Cortex of kidney (tissue), 1 donor: ENCODE data around the gene KLHL11.
"Not testable (repeated sequence)": the region's sequence is repeated elsewhere in the genome, so short reads cannot be mapped to it uniquely, and the experiment has no call there.

ENCODE experiments used
- DNase-seq: peaks from one replicate; lab custom pipeline; 2025; lab: John Stamatoyannopoulos, UW

Gene KLHL11

DNA sequence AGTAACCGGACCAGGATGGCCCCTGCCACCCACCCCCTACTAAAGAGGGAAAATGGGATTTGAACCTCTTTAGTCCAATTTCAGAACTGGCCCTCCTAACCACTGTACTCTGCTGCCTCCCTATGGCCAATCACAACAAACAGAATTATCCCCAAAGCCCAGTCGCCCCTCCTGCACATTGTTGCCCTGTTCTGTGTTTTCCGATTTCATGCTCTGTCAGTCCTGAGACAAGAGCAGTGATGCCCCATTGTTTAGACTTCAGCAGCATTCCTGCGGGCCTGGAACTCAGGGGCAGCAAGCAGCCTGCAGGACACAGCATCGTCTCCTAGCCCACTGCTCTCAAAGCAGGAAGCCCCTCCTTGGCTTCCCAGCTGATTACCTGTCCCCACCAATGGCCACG, 20.5 kb upstream of the KLHL11 start:
- DNase-seq = no peak

GRCh38 chr17:41882756-41883155, 17.5 kb upstream of the KLHL11 start:
- DNase-seq = no peak

DNA sequence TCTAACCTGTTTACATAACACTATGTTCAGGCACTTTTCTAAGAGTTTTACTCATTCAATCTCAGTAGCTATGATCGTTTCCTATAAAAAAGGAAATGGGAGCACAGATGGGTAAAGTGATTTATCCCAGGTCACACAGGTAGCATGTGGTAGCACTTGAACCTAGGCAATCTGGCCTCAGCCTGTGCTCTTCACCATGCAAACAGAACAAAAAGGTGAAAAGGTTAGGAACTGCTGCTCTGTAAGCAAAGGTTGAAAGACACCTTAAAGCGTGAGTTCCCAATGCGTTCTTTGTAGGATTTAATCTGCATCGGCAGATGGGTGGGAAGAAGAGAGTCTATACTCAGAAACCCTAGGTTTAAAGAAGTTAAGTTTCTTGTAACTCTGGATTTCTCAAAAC, 14.9 kb upstream of the KLHL11 start:
- DNase-seq = no peak

DNA sequence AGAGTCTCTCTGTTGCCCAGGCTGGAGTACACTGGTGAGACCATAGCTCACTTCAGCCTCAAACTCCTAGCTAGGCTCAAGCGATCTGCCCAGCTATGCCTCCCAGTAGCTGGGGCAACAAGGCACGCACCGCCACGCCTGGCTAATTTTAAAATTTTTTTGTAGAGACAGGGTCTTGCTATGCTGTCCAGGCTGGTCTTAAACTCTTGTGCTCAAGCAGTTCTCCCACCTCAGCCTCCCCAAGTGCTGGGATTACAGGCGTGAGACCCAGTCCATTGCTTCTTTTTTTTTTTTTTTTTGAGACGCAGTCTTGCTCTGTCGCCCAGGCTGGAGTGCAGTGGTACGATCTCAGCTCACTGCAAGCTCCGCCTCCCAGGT, 9.1 kb upstream of the KLHL11 start:
- DNase-seq = not testable (repeated sequence)

- no peak for DNase-seq
These were observed 8.5 kb upstream of the KLHL11 start for GRCh38 chr17:41873559-41874292.

DNA sequence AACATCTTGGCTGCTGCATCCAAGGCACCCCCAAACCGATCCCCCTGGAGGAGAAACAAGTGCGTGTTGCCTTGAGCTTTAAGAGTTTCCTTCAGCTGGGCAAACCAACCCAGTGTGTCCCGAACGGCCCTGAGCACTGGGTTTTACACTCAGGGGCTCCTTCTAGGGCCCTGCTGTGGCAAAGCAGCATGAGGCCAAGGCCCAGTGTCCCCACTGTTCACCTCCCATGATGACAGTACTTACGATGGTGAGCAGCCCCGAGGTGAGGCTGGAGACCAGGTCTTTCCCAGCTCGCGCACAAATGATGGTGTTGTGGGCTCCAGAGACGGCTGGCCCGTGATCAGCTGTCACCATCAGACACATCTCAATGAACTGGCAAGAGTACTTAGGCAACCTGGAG, 6.6 kb upstream of the KLHL11 start:
- no peak for DNase-seq

GRCh38 chr17:41870627-41871026, 5.4 kb upstream of the KLHL11 start:
- no peak for DNase-seq

- DNase-seq = no peak
These were observed 4.9 kb upstream of the KLHL11 start for GRCh38 chr17:41870097-41870496.

- no peak for DNase-seq
These were observed 4.2 kb upstream of the KLHL11 start for GRCh38 chr17:41869426-41869825.

GRCh38 chr17:41868568-41868967, 3.3 kb upstream of the KLHL11 start:
- no peak for DNase-seq

- no peak for DNase-seq
These were observed 322 bp upstream of the KLHL11 start for GRCh38 chr17:41865596-41865893.

DNA sequence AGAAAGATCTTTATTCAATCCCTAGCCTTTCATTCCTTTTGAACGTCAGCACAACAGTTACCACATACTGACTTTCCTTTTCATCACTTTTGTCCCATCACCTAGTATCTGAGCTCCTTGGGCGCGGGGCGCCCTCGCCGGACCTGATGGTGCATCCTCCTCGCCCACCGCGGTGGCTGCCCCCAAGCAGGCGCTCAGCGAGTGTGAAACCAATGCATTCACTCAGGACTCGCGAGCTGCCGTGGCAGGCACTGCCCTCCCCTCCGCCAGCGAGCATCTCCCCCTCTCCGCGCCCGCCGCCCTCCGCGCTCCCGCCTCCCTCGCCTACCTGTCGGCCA, 756 bp downstream of the KLHL11 start:
- no peak for DNase-seq

DNA sequence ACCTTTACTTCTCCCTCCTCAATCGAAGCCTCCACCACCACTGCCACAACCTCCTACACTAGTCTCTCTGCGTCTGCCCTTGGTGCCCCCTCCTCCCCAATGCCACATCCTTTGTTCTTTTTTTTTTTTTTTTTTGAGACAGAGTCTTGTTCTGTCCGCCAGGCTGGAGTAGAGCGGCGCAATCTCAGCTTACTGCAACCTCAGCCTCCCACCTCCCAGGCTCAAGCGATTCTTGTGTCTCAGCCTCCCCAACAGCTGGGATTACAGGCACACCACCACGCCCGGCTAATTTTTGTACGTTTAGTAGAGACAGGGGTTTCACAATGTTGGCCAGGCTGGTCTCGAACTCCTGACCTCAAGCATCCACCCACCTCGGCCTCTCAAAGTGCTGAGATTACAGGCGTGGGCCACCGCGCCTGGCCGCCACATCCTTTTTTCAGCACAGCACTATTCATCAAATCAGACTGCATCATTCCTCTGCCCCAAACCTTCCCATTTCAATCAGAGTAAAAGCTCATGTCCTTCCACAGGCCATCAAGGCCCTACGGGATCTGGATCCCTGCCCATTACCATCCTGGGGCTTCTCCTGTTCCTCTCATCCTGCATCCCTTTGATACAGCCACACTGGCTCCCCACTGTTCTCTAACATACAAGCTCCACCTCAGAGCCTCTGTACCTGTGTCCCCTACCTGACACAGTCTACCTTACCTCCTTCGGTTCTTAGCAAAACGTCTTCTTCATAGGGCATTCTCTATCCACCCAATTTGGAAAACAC, 2.0 kb downstream of the KLHL11 start:
- DNase-seq = no peak

DNA sequence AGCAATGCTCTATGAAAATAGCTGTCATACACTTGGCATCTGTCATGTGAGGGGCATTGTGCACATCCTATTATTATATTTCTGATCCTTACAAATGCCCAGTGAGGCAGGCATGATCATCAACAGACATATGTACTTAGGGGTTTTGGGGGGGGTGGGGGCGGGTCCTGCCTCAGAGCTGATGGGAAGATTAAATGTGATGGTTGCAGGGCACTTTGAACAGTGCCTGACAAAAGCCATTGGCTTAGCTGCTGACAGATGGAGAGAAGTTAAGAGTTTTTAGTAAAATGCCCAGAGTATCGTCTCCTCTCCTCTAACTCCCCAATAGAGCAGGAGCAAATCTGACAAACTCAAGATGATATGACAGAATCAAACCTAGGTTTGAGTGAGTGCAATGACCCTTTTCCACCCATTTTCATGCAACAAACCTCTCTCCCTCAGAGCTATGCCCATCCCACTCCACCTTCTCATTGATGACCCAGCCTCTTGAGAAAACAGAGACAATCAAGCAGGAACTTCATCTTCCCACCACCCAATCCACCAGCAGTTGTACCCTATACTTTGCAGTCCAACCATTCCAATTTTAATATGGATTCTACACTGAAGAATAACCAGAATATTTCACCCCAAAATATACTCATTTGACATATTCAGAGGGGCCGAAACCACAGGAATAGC, 4.8 kb downstream of the KLHL11 start:
- DNase-seq = no peak

DNA sequence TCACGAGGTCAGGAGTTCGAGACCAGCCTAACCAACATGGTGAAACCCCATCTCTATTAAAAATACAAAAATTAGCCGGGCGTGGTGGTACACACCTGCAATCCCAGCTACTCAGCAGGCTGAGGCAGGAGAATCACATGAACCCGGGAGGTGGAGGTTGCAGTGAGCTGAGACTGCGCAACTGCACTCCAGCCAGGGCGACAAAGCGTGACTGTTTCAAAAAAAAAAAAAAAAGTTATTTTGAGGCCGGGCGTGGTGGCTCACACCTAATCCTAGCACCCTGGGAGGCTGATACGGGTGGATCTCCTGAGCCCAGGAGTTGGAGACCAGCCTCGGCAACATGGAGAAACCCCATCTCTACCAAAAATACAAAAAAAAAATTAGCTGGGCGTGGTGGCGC, 13.8 kb downstream of the KLHL11 start:
- not testable (repeated sequence) for DNase-seq

- DNase-seq = no peak
These were observed 15.8 kb downstream of the KLHL11 start for GRCh38 chr17:41849251-41849990.

DNA sequence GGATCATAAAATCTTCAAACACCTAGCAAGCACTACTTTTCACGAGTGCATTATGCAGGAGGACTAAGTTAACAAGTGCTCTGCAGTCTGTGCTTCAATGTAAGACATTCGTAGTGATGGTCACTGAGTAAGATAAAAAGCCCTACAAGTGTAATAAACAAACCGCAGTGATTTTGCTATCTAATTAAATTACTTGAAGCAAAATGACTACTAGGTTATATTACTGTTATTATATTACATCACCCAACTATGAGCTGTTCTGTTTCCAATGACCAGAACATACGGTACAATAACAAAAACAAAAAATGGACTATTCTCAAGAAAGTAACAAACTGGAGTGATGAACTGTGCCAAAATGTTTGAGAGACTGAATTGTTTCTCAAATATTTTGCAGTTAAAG, 16.4 kb downstream of the KLHL11 start:
- no peak for DNase-seq

DNA sequence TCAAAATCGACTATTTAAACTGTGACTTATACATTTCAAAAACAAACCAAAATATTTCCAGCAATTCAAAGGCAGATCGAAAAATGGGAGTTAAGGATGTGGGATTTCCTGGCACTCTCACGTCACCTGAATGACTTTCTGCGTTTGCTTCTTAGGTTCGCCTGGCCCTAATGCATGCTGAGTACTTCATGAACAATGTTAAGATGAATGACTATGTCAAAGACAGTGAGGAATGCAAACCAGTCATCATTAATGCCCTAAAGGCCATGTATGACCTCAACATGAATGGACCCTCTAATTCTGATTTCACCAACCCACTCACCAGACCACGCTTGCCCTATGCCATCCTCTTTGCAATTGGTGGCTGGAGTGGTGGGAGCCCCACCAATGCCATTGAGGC, 20.3 kb downstream of the KLHL11 start:
- DNase-seq = no peak

DNA sequence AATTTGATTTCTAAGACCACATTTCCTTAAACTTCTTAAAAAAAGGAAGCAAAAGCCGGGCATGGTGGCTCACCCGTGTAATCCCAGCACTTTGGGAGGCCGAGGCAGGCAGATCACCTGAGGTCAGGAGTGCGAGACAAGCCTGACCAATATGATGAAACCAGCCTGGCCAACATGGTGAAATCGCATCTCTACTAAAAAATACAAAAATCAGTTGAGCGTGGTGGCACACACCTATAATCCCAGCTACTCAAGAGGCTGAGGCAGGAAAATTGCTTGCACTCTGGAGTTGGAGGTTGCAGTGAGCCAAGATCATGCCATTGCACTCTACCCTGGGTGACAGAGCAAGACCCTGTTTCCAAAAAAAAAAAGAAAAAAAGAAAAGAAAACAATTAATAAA, 24.4 kb downstream of the KLHL11 start:
- not testable (repeated sequence) for DNase-seq

DNA sequence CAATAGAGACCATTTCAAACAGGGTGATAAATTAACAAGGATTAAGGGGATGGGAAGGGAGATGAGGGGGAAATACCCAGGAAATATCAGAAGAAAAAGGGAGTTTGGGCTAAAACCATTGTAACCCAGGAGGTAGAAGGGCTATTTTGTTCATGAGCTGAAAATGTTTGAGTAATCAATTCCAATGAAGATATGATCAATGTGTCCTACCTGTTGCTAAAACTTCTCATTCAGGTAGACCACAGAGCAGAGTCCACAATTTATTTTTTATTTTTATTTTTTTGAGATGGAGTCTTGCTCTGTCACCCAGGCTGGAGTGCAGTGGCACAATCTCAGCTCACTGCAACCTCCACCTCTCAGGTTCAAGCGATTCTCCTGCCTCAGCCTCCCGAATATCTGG, 25.8 kb downstream of the KLHL11 start:
- DNase-seq = not testable (repeated sequence)

GRCh38 chr17:41837761-41838538, 27.3 kb downstream of the KLHL11 start, which contains the start of gene KLHL10:
Gene KLHL10, plus strand, starts transcription at chr17:41837825. Its CDS starts 108 bp downstream, at chr17:41837933.
- no peak for DNase-seq
